B cell (primary cell): ENCODE data around the gene DYRK4. TPM values are rescaled to one million over a fixed set of nuclear protein-coding genes. Genes with fewer than 3 reads are reported as not detected.

Experiments
- ATAC-seq: fragments of 200-7000 bp; cut with Tn5 transposase; one replicate; pipeline ENCODE4 v1.10.0; 2021; ENCODE audit warnings: low read depth, mild to moderate bottlenecking, moderate number of reproducible peaks, moderate library complexity
- CTCF ChIA-PET: fragments of 350-600 bp; sonication (Branson Sonifier 250); formaldehyde crosslinking; loops from one replicate; lab custom pipeline; 2021; ENCODE audit warnings: antibody characterized with exemption, inconsistent platforms; lab: Charles Lee
- POLR2A ChIA-PET: fragments of 350-600 bp; sonication (Branson Sonifier 250); formaldehyde crosslinking; loops from one replicate; lab custom pipeline; 2021; ENCODE audit warnings: antibody characterized with exemption; lab: Charles Lee
- DNase-seq: peaks from one replicate; pipeline ENCODE4 v3.0.0; 2013
- H2AFZ ChIP-seq: 2 replicates; pipeline ENCODE4 v1.6.1; 2012; ENCODE audit warnings: mild to moderate bottlenecking, low read depth, low read length; ENCODE audit not compliant: insufficient read depth, poor library complexity, severe bottlenecking
- H3K27ac ChIP-seq, 2 donors: 1 replicate in 1 of 2; 2 replicates in 1 of 2; pipeline ENCODE4 v1.5.1; 2012 to 2013; ENCODE audit warnings: low read length in 2 of 2, mild to moderate bottlenecking in 2 of 2, moderate library complexity in 1 of 2
- H3K27me3 ChIP-seq, 4 experiments: fragments of 200-600 bp in 1 of 4; sonication (generic) in 1 of 4; replicated peaks in 1 of 4; 1 replicate in 2 of 4; 2 replicates in 2 of 4; pipeline versions ENCODE4 v1.6.1 to v1.7.0; 2013 to 2016; ENCODE audit warnings: low read length in 3 of 4, mild to moderate bottlenecking in 2 of 4, mixed read lengths in 1 of 4, moderate library complexity in 1 of 4; ENCODE audit not compliant: insufficient read depth in 4 of 4, control insufficient read depth in 3 of 4; ENCODE audit errors: control extremely low read depth in 1 of 4
- H3K36me3 ChIP-seq, 2 experiments: replicated peaks in 1 of 2; 1 replicate in 1 of 2; 2 replicates in 1 of 2; pipeline versions ENCODE4 v1.6.1 to v1.7.1; 2013; ENCODE audit warnings: low read length in 1 of 2; ENCODE audit not compliant: insufficient read depth in 2 of 2, control insufficient read depth in 1 of 2; ENCODE audit errors: control extremely low read depth in 1 of 2, extremely low read depth in 1 of 2
- H3K4me1 ChIP-seq, 2 donors: fragments of 200-600 bp in 1 of 2; sonication (generic) in 1 of 2; 1 replicate in 1 of 2; 2 replicates in 1 of 2; pipeline versions ENCODE4 v1.5.1 to v1.6.1; 2013 to 2017; ENCODE audit warnings: low read length in 2 of 2; ENCODE audit not compliant: control insufficient read depth in 2 of 2, insufficient read depth in 2 of 2
- H3K4me2 ChIP-seq: replicated peaks from 2 replicates; pipeline ENCODE3; 2012; ENCODE audit warnings: mild to moderate bottlenecking, low read depth, low read length; ENCODE audit not compliant: poor library complexity, severe bottlenecking
- H3K4me3 ChIP-seq, 5 experiments: fragments of 200-600 bp in 1 of 5; sonication (generic) in 1 of 5; 1 replicate in 3 of 5; 2 replicates in 2 of 5; pipeline versions ENCODE4 v1.5.1 to v1.7.0; 2011 to 2016; ENCODE audit warnings: low read length in 4 of 5, mild to moderate bottlenecking in 4 of 5, low read depth in 2 of 5, control low read depth in 1 of 5, moderate library complexity in 1 of 5; ENCODE audit not compliant: insufficient read depth in 1 of 5; ENCODE audit errors: control extremely low read depth in 1 of 5, extremely low read depth in 1 of 5
- H3K79me2 ChIP-seq: fragments of 200-600 bp; sonication (generic); one replicate; pipeline ENCODE4 v1.6.0; 2016; ENCODE audit warnings: low read length; ENCODE audit not compliant: control insufficient read depth, insufficient read depth
- H3K9ac ChIP-seq: fragments of 200-600 bp; sonication (generic); 2 replicates; pipeline ENCODE4 v1.6.1; 2017; ENCODE audit warnings: mild to moderate bottlenecking, low read length, moderate library complexity
- H3K9me3 ChIP-seq, 3 donors: one replicate each; pipeline versions ENCODE4 v1.6.1 to v1.7.1; 2013; ENCODE audit warnings: low read length in 2 of 3; ENCODE audit not compliant: control insufficient read depth in 2 of 3, insufficient read depth in 1 of 3; ENCODE audit errors: control extremely low read depth in 1 of 3
- H4K20me1 ChIP-seq: 2 replicates; pipeline ENCODE4 v1.6.0; 2012; ENCODE audit warnings: mild to moderate bottlenecking, low read length; ENCODE audit not compliant: insufficient read depth, control insufficient read depth, poor library complexity, severe bottlenecking
- H3K27ac Mint-ChIP-seq: one replicate; pipeline ENCODE4 v1.8.0; 2021; ENCODE audit warnings: mixed read lengths
- H3K27me3 Mint-ChIP-seq: one replicate; pipeline ENCODE4 v1.8.0; 2021; ENCODE audit warnings: mixed read lengths
- H3K4me1 Mint-ChIP-seq: one replicate; pipeline ENCODE4 v1.8.0; 2021; ENCODE audit warnings: mixed read lengths
- H3K4me3 Mint-ChIP-seq: one replicate; pipeline ENCODE4 v1.8.0; 2021; ENCODE audit warnings: mixed read lengths
- H3K9me3 Mint-ChIP-seq: one replicate; pipeline ENCODE4 v1.8.0; 2022; ENCODE audit warnings: mixed read lengths; ENCODE audit not compliant: insufficient read depth
- CTCF ChIP-seq: fragments of 200-600 bp; IDR thresholded peaks from one replicate; pipeline ENCODE4 v1.8.0; 2022; ENCODE audit warnings: antibody characterized with exemption, mild to moderate bottlenecking
- EZH2 ChIP-seq: IDR thresholded peaks from 2 replicates; pipeline ENCODE4 v1.6.1; 2012; ENCODE audit warnings: borderline replicate concordance, low read depth, mild to moderate bottlenecking, moderate library complexity, low read length; ENCODE audit not compliant: insufficient read depth, poor library complexity, severe bottlenecking
- WGBS: methylation state at CpG from one replicate; pipeline ENCODE4 v1.1.5; 2013; ENCODE audit warnings: missing lambda C conversion rate; ENCODE audit not compliant: insufficient coverage; 5-methylcytosine and 5-hydroxymethylcytosine counted together
- intact Hi-C: fragments of 100-400 bp; cut with micrococcal nuclease; formaldehyde crosslinking; loops from one replicate; pipeline ENCODE4 v1.10.0; 2022
- polyA plus RNA-seq: library from polyadenylated mRNA; depleted of rRNA; stranded (reverse); fragments of >200 nt; gene quantifications from 2 replicates; pipeline ENCODE4 v1.2.3, GENCODE V29; 2012
- total RNA-seq, 2 donors: library from RNA; stranded (reverse); fragments of 120-200 nt in 1 of 2; gene quantifications; 1 replicate in 1 of 2; 2 replicates in 1 of 2; pipeline versions ENCODE4 v1.2.3 to v1.2.4, GENCODE V29; 2013 to 2022

The DYRK4 gene
- total and polyA plus RNA-seq, 2 donors (not counting 1 experiment from before 2014, with no cell fraction given), result 41.3 to 63.3 TPM

GRCh38 chr12:4555804-4556203 is 6.2 kb upstream of the DYRK4 start:
- Histone ChIP-seq H3K9ac (no peak overlapping the region), H3K4me2 (no peak overlapping the region), H3K27ac (no peak overlapping the region), H3K36me3 (no peaks in the 10 kb centered on the region), H3K4me1 (no peaks in the 10 kb centered on the region), H4K20me1 (no peaks in the 10 kb centered on the region), H3K4me3 (no peak overlapping the region), H3K27me3 (no peaks in the 10 kb centered on the region), H3K9me3 (no peaks in the 10 kb centered on the region), H3K79me2 (no peaks in the 10 kb centered on the region), H2AFZ (no peak overlapping the region)
- Mint-ChIP-seq H3K9me3 (no peaks in the 10 kb centered on the region), H3K27ac (no peak overlapping the region), H3K27me3 (no peaks in the 10 kb centered on the region), H3K4me3 (no peak overlapping the region), H3K4me1 (no peaks in the 10 kb centered on the region)
- WGBS, result no CpG with 5 or more reads among the region's 2 CpGs
- no peak for DNase-seq
- ATAC-seq, result no peak
- intact Hi-C loops, result no loop called here
- TF ChIP-seq CTCF, result no peak
- no peak for TF ChIP-seq EZH2
- ChIA-PET POLR2A (no interaction called here), CTCF (interaction anchor here (1.6 kb wide), 1 partner anchor 24 kb away, joined by 3 read pairs; no protein-coding TSS in a partner anchor)

GRCh38 chr12:4556735-4557530 is 5.1 kb upstream of the DYRK4 start:
- Histone ChIP-seq H2AFZ (no peak overlapping the region), H3K9me3 (no peaks in the 10 kb centered on the region), H4K20me1 (no peaks in the 10 kb centered on the region), H3K27me3 (no peaks in the 10 kb centered on the region), H3K4me3 (no peak overlapping the region), H3K36me3 (no peaks in the 10 kb centered on the region), H3K4me1 (peaks cover 0 to 4% of the 10 kb centered on the region in 2 donors), H3K27ac (no peak overlapping the region), H3K79me2 (no peaks in the 10 kb centered on the region), H3K9ac (no peak overlapping the region), H3K4me2 (no peak overlapping the region)
- H3K9me3 Mint-ChIP-seq, result no peaks in the 10 kb centered on the region
- no peaks in the 10 kb centered on the region for H3K27me3 Mint-ChIP-seq
- H3K4me3 Mint-ChIP-seq, result no peak overlapping the region
- peaks cover 3% of the 10 kb centered on the region for H3K4me1 Mint-ChIP-seq
- intact Hi-C loops, result no loop called here
- CTCF ChIA-PET, result interaction anchor here (1.6 kb wide), 1 partner anchor 23 kb away, joined by 3 read pairs; no protein-coding TSS in a partner anchor
- TF ChIP-seq CTCF (no peak), EZH2 (no peak)
- no peak for DNase-seq
- no peak for ATAC-seq
- POLR2A ChIA-PET, result no interaction called here
- H3K27ac Mint-ChIP-seq, result no peak overlapping the region
- WGBS, result 100% methylated on average over 1 of the region's 2 CpGs
